Breast epithelium (tissue), 3 donors: ENCODE results near the gene RBP3.

Experiments used
- CTCF ChIP-seq, 3 donors: fragments of 450-650 bp; IDR thresholded peaks; one replicate each; pipeline ENCODE4 v1.5.1; 2016 to 2017; ENCODE audit warnings: antibody characterized with exemption in 3 of 3, mild to moderate bottlenecking in 3 of 3, moderate library complexity in 3 of 3
- POLR2A ChIP-seq: fragments of 450-650 bp; IDR thresholded peaks from one replicate; pipeline ENCODE4 v1.6.1; 2016; ENCODE audit warnings: antibody characterized with exemption, mild to moderate bottlenecking, moderate library complexity
- POLR2AphosphoS5 ChIP-seq, 3 donors: sonication (generic); formaldehyde crosslinking; IDR thresholded peaks; one replicate each; pipeline ENCODE4 v1.6.1; 2017; ENCODE audit warnings: antibody characterized with exemption in 3 of 3

DNA sequence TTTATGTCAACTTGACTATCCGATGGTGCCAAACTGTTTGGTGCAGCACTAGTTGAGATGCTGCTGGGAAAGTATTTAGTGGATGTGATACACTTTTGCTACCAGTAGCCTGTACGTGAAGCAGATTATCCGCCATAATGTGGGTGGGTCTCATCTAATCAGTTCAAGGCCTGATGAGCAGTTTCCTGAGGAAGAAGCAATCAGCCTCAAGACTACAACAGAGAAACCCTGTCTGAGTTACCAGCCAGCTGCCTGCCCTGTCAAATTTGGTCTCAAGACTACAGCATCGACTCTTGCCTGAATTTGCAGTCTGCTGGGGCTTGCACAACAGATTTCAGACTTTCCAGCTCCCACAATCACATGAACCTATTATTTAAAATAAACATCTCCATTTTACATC, 10.9 kb upstream of the RBP3 start:
- TF ChIP-seq POLR2A: no peak
- no peak for TF ChIP-seq CTCF (IDR thresholded peaks at IDR 0.05)
- TF ChIP-seq POLR2AphosphoS5 (IDR thresholded peaks at IDR 0.05): no peak
